HG03139 (cell line): ENCODE results near the gene ZNF580.

Source experiments
- ATAC-seq: cut with Tn5 transposase; IDR thresholded peaks from one replicate; pipeline ENCODE4 v1.9.1; 2021; ENCODE audit not compliant: unreplicated experiment

The ZNF580 gene

DNA sequence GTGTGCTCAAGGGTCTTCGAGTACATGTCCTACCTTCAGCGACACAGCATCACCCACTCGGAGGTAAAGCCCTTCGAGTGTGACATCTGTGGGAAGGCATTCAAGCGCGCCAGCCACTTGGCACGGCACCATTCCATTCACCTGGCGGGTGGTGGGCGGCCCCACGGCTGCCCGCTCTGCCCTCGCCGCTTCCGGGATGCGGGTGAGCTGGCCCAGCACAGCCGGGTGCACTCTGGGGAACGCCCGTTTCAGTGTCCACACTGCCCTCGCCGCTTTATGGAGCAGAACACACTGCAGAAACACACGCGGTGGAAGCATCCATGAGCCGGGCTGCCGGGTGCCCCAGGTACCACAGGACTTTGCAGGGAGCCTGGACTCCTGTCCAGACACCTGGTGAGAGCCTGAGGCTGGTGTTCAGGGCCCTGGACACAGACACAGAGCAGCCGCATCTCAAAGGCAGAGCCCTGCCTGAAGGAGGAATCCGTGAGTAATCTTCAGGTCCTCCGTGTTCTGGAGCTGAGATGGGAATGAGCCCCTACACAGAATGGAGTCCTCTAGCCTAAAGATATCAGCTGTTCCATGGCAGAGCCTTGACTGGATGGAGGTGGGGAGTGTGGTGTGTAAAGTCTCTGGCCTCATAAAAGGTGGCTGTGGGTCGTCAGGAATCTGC is 4.2 kb downstream of the ZNF580 start:
- ATAC-seq, result no peak

GRCh38 chr19:55645512-55645881 is 4.7 kb downstream of the ZNF580 start:
- no peak for ATAC-seq

GRCh38 chr19:55646889-55647731 is 6.3 kb downstream of the ZNF580 start:
- ATAC-seq, result no peak

- no peak for ATAC-seq
Observed at GRCh38 chr19:55647732-55648584, 7.2 kb downstream of the ZNF580 start, which contains the start of gene CCDC106. CCDC106 (plus strand) TSS chr19:55648212; CDS start chr19:55649047, 835 bp downstream.

DNA sequence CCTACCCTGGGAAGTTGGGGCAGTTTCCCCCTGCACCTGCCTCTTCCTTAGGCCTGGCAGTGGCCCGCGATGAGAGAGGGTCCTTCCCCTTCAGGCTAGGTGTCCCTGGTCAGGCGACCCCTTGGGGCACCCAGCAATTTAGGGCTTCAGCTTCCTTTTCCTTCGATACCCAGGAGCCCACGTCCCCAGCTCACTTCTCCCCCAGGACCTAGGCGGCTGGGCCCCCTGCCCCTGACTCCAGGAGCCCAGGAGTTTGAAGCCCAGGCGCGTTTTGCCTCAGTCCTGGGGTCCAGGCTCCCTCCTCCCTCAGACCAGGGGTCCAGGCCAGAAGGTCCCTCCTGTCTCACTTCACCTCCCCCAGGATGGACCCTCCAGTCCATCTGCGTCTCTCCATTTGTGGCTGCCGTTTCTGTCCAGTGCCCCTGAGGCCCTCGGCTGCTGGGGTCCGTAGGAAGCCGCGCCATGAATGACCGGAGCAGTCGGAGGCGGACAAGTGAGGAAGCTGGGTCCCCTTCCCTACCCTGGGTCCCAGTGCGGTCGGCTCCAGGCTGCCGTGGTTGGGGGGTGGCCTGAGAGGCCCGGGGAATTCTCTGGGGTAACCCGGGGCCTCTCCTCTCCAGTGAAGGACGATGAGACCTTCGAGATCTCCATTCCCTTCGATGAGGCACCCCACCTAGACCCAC is 7.9 kb downstream of the ZNF580 start:
- ATAC-seq, result no peak

- ATAC-seq, result no peak
Observed at GRCh38 chr19:55649268-55650125, 8.7 kb downstream of the ZNF580 start.

DNA sequence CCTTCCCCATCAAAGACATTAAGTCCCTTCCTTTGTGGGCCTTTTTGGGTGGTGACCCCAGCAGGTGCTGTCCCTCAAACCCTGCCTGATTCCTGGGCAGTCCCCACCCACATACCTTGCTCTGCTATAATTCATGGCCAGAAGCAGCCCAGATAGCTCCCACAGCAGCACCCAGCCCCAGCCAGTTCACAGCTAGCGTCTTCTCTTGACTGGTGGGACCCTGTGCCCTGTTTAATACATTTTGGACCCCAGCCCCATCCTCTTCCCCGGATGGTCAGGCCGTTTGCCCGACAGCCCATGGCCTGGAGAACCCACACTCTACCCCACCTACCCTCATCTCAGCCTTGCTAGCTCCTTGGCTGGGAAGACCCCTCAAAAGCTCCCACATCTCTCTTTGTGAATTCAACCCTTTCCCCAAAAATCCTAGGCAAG is 9.3 kb downstream of the ZNF580 start:
- ATAC-seq, result no peak

DNA sequence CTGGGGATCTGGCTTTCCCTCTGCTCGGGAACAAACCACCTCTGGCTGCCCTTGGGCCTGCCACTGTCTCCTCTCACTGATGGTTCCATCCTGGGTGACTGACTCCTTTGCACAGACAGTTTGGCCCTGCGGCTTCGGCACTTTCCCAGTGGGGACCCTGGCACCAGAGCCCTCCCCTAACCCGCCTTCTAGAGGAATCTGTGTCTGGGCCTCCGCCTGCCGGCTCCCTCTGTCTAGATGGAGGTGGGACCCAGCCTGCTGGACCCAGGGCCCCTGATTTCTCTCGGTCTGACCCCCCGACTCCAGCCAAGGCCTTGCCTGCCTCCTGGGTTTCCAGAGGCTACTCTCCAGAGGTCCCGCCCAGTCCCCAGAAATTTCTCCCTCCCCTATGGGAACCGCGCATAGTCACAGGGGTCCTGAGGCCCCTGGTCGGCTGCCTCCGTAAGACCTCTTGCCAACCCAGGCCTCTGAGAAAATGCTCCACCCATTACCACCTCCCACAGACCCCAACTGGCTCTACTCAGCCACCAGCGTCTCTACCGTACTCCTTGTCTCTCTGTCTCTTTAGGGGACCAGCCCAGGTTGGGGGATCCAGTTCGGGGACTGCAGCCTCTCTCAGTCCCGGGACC is 9.9 kb downstream of the ZNF580 start:
- no peak for ATAC-seq

- ATAC-seq, result no peak
Observed at GRCh38 chr19:55651236-55651635, 10.4 kb downstream of the ZNF580 start.

DNA sequence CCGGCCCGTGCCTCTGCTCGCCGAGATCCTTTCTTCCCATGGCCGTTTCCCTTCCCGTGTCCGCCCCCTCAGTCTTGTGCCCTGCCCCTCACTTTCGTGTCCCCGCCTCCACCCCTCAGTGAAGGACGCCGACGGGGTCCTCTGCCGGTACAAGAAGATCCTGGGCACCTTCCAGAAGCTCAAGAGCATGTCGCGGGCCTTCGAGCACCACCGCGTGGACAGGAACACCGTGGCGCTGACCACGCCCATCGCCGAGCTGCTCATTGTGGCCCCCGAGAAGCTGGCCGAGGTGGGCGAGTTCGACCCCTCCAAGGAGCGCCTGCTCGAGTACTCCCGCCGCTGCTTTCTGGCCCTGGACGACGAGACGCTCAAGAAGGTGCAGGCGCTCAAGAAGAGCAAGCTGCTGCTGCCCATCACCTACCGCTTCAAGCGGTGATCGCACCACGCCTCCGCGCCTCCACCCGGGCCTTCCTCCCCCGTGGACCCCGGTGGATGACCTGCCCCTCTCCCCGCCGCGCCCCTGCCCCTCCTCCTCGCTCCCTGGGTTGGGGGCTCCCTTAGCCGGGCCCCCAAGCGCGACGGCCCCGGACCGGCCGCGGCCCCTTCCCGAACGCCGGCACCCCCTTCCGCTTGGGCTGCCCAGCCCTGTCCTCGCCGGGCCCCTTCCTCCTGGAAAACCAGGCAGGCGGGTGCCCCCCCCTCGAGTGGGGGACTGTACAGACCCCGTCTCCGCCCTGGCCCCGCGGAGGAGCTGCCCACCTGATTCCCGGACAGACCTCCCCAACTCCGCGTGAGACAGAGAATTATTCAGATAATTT is 11.7 kb downstream of the ZNF580 start:
- ATAC-seq, result no peak

- peak; percentile 36 for ATAC-seq
Observed at GRCh38 chr19:55653651-55654322, 13.0 kb downstream of the ZNF580 start.

- peak; percentile 58 for ATAC-seq
Observed at GRCh38 chr19:55654323-55654867, 13.6 kb downstream of the ZNF580 start.

GRCh38 chr19:55654868-55655647 is 14.3 kb downstream of the ZNF580 start, which contains the start of gene U2AF2:
U2AF2 (plus strand) TSS chr19:55655035; CDS start chr19:55655105, 70 bp downstream.
- ATAC-seq, result peak; percentile 25

DNA sequence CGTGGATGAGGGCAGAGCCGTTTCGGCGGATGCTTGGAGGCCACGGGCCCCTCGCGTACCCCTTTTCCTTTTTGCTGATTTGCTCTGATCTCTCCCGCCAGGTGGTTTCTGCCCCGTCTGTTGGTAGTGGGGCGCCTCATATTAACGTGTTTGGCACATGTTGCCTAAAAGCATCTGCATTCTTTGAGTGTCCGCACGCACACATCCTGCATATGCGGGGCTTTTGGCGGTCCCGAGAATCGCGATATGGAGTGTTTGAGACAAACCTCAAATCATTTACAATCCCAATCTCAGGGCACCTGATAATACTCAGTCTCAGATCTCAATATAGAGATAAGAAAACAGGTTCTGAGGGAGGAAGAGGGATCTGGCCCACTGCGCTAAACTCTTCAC is 14.8 kb downstream of the ZNF580 start:
- ATAC-seq, result no peak

DNA sequence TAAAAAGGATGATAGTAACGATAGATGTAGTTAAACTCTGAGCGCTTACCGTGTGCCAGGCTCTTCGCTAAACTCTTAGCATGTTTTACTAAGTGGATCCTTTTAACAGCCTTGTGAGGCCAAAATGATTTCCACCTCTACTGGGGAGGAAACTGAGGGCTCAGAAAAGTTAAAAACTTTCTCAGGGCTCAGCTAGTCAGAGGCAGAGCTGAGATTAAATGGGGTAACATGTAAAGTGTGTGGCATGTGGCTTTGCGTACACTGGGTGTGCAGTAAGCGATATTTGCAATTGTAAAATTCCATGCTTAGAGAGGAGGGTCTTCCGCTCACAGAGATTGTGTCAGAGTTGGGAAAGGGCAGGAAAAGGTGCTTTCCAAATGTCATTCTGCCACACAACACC is 15.8 kb downstream of the ZNF580 start:
- no peak for ATAC-seq

- ATAC-seq, result no peak
Observed at GRCh38 chr19:55656988-55657747, 16.4 kb downstream of the ZNF580 start.
